HS-5 (cell line): ENCODE data around the gene HSPA1L.
A peak's percentile ranks its signal among the peaks of the same experiment; 100 is the strongest.

Experiments used
- DNase-seq: peaks from one replicate; pipeline ENCODE4 v3.0.0-alpha.2; 2012; ENCODE audit warnings: low read depth

The HSPA1L gene

GRCh38 chr6:31763619-31763940, 51.5 kb downstream of the HSPA1L start:
- DNase-seq = peak; percentile 32

- no peak for DNase-seq
Measured at GRCh38 chr6:31762878-31763618, 52.0 kb downstream of the HSPA1L start.

GRCh38 chr6:31762356-31762755, 52.7 kb downstream of the HSPA1L start, which contains the start of gene SAPCD1:
Gene SAPCD1, plus strand, starts transcription at chr6:31762656. Its CDS starts 399 bp downstream, at chr6:31763055.
- DNase-seq = no peak

GRCh38 chr6:31761343-31761742, 53.7 kb downstream of the HSPA1L start:
- DNase-seq = no peak

- DNase-seq = no peak
Measured at GRCh38 chr6:31760790-31761189, 54.3 kb downstream of the HSPA1L start.
